ENCODE results near the gene MDP1. TPM values are rescaled to one million over a fixed set of nuclear protein-coding genes. Genes with fewer than 3 reads are reported as not detected.
"Not testable (repeated sequence)": the region's sequence is repeated elsewhere in the genome, so short reads cannot be mapped to it uniquely, and the experiment has no call there.

MDP1 gene
- total RNA-seq, 1 donor from 2014 or later: 13.8 TPM

DNA sequence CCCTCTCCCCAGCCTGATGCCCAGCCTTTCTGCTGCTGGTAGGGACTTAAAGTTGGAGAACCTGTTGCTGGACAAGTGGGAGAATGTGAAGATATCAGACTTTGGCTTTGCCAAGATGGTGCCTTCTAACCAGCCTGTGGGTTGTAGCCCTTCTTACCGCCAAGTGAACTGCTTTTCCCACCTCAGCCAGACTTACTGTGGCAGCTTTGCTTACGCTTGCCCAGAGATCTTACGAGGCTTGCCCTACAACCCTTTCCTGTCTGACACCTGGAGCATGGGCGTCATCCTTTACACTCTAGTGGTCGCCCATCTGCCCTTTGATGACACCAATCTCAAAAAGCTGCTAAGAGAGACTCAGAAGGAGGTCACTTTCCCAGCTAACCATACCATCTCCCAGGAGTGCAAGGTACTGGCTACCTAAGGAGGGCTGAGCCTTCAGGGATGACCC, 8.7 kb downstream of the MDP1 start:
- ATAC-seq (no peak), DNase-seq (ENCODE audit: low spot score) (no peak)
- intact Hi-C loops (cut with DNase I): no loop called here

DNA sequence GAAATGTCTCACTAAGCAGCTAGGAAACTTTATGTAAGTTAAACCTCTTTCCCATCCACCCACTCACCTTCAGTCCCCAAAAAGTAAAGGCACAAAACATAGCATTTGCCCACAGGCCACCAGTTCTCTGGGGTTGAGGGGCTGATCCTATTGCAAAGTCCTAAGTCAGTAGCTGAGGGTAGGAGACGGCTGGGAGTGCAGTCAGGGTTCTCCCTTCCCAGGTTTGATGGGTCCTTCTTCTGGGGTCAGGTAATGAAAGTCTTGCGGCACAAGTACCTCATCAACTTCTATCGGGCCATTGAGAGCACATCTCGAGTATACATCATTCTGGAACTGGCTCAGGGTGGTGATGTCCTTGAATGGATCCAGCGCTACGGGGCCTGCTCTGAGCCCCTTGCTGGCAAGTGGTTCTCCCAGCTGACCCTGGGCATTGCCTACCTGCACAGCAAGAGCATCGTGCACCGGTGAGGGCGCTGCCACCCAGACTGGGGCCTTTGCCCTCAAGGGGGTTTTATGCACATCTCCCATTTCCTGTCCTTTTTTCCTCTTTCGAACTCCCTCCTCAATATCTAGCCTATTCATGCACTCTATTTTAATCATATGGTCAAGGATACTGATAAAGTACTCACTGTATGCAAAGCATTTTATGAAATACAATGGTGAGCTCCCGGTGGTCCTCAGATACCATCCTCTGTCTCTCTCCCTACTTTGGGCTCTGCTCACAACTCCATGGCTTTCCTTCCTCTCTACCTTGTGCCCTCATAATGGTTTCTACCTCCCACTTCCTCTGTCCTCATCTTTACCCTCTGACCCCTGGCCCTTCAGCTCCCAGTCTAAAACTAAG, 9.4 kb downstream of the MDP1 start:
- ATAC-seq: no peak
- intact Hi-C loops (cut with DNase I): no loop called here
- DNase-seq (ENCODE audit: low spot score): no peak

DNA sequence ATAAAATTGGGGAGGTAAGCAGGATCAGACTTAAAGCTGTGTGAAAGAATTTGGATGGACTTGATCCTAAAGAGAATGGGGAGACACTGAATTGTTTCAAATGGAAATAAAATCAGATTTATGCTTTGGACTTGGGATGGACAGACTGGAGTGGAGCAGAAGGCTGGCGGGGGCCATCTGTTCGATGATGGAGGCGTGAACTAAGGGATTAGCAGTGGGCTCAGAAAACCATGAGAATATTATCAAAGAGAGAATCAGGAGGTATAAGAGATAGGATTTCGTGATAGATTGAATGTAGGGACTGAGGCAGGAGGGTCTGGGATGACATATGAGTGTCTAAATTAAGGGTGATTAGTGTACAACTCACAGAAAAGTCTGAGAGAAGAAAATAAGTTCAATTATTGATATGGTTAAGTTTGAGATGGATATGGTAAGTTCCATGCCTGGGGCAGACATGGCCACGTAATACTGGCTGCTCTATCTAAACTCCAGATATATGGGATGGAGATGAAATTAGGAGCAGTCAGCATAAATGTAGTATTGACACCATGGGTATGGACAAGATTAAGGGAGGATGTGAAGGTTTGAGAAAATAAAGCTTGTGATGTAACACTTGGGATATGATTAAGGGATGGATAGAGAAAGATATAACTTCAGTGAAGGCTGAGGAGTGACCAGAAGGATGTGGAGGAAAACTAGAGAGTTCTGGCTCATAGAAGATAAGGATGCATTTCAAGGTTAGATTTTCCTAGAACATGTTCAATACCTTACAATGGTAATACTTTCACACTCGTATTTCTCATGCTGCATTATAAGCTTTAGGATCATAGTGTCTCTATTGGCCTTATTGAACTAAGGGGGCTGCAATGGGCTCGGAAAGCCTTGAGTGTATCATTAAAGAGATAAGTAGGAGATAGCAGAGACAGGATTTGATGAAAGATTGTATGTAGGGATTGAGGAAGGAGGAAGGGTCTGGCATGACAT, 11.4 kb downstream of the MDP1 start:
- intact Hi-C loops (cut with DNase I): no loop called here
- DNase-seq (ENCODE audit: low spot score) (no peak), ATAC-seq (no peak)

DNA sequence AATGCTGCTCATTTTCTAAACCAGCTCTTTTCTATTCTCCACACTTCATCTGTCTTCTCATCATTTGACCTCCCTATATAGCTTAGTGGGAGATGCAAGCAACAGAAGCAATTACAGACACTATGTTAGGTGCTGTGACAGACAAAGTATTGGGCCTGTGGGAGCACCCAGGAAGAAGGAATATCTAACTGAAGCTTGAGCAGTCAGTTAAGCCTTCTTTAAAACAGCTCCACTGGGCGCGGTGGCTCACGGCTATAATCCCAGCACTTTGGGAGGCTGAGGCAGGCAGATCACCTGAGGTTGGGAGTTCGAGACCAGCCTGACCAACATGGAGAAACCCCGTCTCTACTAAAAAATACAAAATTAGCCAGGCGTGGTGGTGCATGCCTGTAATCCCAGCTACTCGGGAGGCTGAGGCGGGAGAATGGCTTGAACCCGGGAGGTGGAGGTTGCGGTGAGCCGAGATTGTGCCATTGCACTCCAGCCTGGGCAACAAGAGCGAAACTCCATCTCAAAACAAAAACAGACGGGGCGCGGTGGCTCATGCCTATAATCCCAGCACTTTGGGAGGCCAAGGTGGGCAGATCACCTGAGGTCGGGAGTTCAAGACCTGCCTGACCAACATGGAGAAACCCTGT, 12.5 kb downstream of the MDP1 start:
- intact Hi-C loops (cut with DNase I); DNase-seq (ENCODE audit: low spot score); ATAC-seq: not testable (repeated sequence)

DNA sequence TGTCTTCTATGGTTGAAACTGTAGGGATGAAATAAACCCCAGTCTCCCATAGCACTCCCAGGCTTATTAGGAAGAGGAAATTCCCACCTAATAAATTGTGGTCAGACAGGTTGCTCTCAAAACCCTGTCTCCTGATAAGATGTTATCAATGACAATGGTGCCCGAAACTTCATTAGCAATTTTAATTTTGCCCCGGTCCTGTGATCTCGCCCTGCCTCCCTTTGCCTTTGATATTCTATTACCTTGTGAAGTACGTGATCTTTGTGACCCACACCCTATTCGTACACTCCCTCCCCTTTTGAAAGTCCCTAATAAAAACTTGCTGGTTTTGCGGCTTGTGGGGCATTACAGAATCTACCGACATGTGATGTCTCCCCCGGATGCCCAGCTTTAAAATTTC, 13.3 kb downstream of the MDP1 start:
- intact Hi-C loops (cut with DNase I); ATAC-seq; DNase-seq (ENCODE audit: low spot score): not testable (repeated sequence)

DNA sequence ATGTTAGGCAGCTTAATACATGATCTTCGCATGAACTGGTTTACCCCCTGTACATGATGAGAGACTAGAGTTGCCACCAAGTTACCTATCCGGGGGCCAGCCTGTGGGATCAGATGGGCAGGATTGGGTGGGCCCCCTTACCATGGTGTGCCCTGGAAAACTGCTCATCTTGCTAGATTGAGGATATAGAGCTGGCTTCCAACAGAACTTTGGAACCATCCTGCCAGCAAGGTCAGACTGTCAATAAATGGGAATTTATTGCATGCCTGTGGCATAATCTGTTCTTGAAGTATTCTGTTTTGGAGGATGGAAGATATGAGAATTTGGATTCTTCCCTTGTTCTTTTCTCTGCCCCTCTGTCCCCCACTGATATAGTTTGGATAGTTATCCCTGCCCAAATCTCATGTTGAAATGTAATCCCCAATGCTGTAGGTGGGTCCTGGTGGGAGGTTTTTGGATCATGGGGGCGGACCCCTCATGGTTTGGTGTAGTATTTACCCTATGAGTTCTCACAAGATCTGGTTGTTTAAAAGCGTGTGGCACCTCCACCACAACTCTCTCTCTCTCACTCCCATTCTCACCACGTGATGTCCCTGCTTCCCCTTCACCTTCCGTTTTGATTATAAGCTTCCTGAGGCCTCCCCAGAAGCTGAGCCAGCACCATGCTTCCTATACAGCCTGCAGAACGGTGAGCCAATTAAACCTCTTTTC, 16.9 kb downstream of the MDP1 start:
- intact Hi-C loops (cut with DNase I): no loop called here
- ATAC-seq (no peak), DNase-seq (ENCODE audit: low spot score) (no peak)

DNA sequence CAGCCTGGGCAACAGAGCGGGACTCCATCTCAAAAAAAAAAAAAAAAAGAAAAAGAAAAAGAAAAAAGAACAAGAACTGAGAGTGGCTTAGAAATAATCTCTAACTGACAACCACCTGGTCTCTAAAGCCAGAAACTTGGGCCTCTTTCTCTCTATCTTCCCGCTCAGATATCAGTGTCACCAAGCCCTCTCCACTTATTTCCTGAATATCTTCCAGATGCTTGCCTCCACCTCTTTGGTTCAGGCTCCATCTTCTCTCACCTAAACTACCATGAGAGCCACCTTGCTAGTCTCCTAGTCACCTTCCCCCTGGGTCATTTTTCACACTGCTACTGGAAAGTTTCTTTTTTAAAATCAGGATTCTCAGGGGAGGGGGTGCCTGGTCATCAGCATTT, 18.8 kb downstream of the MDP1 start:
- no peak for DNase-seq (ENCODE audit: low spot score)
- no peak for ATAC-seq
- intact Hi-C loops (cut with DNase I): no loop called here

DNA sequence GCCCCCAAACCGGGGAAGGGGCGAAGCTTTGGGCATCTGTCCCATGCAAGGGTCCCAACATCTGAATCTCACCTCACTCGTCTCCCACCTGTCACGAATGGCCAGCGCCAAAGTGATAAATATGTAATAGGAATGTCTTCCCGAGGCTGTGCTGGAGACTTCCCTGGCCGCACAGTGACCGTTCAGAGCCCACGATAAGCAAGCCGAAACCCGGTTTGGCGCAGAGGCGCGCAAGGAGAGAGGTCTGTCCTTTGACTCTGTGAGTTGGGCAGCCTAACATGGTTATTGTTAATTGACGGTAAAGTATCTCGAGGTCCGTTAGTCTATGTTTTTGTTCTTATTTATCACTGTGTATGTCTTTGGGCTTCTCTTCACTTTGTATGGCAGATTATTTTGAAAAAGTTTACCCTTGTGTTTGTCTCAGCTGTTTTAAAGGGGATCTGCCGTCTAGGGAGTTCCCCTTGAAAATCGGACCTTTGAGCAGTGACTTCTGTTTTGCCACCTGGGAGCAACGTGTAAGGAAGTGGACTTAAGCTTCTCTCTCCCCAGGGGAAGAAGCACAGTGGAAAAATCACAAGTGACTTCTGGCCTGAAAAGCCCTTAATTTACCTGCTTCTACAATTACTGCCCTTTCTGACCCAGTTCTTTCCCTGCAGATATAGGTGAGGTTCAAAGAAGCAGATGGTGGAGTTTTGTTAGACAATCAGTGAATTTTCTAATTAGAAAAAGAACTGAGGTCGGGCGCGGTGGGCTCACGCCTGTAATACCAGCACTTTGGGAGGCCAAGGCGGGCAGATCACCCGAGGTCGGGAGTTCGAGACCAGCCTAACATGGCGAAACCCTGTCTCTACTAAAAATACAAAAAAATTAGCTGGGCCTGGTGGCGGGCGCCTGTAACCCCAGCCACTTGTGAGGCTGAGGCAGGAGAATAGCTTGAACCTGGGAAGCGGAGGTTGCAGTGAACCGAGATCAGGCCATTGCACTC, 19.5 kb downstream of the MDP1 start:
- no peak for DNase-seq (ENCODE audit: low spot score)
- peak; percentile 54 for ATAC-seq
- intact Hi-C loops (cut with DNase I): no loop called here

DNA sequence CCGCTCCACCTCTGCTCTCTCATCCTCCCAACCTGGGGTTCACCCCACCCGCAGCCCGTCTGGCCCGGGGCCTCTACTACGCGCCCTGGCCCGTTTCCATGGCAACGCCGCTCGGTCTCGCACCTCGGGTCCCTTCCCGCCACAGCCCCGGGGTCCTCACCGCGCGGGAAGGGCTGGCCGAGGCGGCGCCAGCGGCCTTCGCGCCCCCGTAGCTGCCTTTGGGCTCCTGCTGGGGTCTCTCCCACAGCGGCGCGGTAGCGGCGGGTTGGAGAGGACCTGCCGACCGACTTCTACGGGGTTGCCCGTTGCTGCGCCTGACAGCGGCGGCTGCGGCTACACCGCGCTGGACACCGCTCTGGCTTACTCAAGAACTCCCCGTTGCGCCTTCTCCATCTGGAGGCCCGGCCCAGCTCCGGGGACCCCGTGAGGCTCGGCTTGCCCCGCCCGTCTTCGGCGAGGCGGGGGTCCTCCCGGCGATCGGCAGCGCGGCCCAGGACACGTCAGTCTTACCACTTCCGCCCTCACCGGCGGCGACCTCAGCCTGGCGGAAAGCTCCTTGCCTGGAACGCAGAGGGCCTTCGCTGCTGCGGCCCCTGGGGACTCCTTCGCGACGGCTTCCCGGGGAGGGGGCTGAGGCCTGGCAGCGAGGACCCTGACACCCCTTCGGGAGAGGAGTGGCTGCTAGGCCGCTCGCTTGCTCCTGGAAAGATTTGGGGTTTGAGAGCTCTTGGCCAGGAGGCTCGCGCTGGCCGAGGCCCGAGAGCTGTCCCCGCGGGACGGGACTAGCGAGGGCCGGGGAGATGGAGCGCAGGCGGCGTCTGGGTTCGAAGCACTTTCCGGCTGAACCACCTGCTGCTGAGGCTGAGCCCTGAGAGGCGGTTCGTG, 20.4 kb downstream of the MDP1 start, which contains the start of gene TM9SF1:
Gene TM9SF1, minus strand, starts transcription at position 256 of the 885 bp plus-strand sequence. CDS start 422 bp downstream, outside the sequence.
- DNase-seq (ENCODE audit: low spot score) (peak; percentile 92), ATAC-seq (peak; percentile 96)
- intact Hi-C loops (cut with DNase I): no loop called here

DNA sequence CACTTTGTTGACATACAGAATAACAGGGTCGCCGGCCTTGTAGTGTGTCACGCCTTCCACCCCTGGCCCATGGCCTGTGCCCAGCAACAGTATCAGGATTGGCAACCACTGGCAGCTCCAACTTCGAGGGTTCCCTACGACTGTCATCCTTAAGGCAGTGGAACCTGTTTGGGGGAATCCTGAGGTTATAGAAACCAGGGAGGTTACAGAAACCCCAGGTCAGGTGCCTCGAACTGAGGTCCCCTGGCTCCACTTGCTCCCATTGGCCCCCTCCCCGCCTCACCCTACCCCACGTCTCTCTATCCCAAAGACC, 21.0 kb downstream of the MDP1 start:
- DNase-seq (ENCODE audit: low spot score) (no peak), ATAC-seq (peak; percentile 1)
- intact Hi-C loops (cut with DNase I): no loop called here

DNA sequence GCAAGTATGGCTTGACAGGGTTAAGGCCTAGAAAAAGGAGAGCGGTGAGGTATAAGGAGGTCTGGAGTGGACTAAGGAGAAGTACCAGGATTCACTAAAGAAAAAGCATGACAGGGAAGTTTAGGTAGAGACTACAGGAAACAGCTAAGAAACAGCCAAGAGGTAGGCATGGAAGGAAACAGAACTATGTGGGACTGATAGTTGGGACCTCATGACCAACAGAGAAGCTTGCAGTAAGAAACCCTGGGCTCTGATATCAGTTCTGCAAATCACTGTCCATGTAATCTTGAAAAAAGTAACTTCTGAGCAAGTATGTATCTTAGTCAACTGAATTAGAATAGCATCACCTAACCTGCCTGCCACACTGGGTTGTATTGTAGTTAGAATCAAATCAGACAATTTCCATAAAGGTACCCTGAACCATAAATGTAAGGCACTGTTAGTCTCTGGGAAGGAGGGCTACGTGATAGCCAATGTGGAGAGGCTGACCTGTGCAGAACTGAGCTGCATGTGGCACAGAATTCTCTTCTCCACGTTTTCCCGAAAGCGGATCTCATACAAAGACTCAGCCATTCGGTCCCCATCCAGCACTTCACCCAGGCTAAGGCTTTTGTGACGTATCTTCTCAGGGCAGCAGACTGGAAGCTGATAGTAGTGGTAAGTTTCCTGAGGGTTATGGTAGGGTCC, 21.5 kb downstream of the MDP1 start:
- ATAC-seq (no peak), DNase-seq (ENCODE audit: low spot score) (no peak)
- intact Hi-C loops (cut with DNase I): no loop called here

DNA sequence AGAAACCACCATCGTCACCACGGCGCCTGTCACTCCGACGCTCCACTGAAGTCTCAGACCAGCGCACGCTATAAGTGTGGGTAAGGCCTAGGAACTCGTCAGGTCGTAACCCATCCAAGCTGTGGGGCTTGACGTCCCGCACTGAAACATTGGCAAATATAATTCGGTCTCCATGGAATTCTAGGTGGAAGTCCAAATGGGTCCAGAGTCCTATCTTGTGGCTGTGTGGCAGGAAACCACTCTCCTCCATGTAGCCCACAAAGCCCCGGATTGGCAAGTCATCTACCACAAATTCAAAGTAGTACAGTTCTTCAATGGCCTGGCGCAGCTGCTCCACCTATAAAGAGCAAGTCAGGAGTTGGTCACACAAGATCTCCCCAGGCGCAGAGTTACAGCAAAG, 22.9 kb downstream of the MDP1 start:
- ATAC-seq: no peak
- no peak for DNase-seq (ENCODE audit: low spot score)
- intact Hi-C loops (cut with DNase I): no loop called here

DNA sequence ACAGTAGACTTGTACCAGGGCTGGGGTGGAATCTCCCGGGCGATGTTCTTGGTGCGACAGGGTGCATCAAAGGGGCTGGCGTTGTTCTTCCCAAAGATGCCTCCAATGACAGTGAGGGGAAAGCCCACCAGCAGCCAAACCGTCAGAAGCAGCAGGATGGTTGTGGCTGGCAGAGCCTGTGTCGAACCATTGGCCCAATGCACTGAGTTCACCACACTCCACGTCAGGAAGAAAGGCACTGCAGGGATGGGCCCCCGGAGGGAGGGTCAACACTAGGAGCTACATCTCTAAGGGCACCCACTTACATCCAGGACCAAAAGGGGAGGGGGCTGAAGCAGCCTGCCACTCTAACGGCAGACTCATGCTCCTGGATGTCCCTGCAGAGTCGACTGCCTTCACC, 25.4 kb downstream of the MDP1 start:
- DNase-seq (ENCODE audit: low spot score) (no peak), ATAC-seq (no peak)
- intact Hi-C loops (cut with DNase I): no loop called here

DNA sequence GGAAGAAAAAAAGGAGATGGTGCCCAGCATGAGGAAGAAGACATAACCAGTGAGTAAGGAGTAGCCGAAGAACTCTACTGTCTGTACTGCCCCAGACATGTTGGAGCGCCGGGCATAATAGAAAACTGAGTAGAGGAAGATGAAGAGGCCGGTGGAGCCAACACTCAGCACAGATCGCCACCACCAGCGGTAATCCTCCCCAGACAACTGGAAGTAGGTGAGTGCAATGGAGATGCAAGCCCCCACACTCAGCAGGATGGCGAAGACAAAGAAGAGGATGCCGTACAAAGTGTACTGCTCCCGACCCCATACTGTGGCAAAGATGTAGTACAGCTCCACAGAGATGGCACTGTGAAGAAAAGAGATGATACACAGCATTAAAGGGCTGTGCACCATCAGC, 26.4 kb downstream of the MDP1 start:
- DNase-seq (ENCODE audit: low spot score): no peak
- intact Hi-C loops (cut with DNase I): no loop called here
- no peak for ATAC-seq

DNA sequence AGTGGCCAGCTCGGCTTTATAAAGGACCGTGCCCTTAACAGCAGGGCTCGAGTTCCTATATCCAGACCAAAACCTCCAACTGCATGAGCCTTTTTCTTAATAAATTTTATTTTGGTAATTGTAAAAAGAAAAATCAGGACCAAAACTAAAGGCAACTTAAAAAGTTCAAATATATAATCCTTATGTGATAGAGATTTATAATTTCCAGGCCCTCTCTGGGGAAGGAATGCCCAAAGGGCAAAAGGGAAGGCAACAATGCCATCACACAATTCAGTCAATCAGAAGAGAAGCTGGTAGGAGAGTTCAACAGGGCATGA, 26.8 kb downstream of the MDP1 start:
- ATAC-seq (no peak), DNase-seq (ENCODE audit: low spot score) (no peak)
- intact Hi-C loops (cut with DNase I): no loop called here

DNA sequence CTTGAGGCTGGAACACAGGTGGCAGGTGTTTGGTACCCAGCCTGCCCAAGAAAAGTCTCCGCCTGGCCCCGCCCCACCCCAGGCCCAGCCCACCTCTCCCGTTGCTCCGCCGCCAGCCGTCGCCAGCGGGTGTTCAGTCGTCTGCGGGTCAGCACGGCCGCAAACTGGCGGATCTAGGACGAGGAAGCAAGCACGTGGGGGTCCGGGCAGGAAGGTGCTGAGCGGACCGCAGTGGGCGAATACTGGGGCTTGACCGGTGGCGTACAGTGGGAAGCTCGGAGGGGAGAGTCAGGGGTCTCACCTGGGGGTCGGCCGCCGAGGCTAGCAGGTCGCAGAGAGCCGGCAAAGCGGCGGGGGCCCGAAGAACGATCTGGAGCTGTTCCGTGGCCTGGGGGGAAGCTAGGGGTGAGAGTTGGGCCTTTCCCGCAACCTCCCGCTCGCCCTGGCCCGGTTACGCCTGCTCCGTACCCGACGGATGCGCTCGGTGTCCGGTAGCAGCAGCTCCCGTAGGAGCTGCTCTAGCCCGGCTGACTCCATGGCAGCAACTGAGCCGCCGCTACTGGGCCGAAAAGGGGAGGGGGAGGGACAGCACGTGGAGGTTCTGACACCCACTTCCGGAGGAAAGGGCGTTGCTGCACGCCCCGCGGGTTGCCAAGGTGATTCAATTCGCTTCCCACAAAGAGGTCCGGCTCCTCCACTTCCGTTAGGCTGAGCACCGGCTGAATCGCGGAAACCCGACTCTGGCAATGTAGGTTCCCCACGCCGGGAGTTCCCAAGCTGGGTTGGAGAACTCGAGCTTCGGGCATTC, 27.4 kb downstream of the MDP1 start, which contains the start of gene IPO4:
Gene IPO4, minus strand, starts transcription at position 566 of the 808 bp plus-strand sequence. Its CDS starts 29 bp downstream, at position 537.
- intact Hi-C loops (cut with DNase I): no loop called here
- peak; percentile 96 for DNase-seq (ENCODE audit: low spot score)
- ATAC-seq: peak; percentile 97
